CD14-positive monocyte (primary cell): ENCODE data around the gene CLIC3. TPM values are rescaled to one million over a fixed set of nuclear protein-coding genes. Genes with fewer than 3 reads are reported as not detected.

Experiments used
- DNase-seq, 3 donors: peaks; one replicate each; pipeline ENCODE4 v3.0.0-alpha.2; 2011 to 2022
- H2AFZ ChIP-seq: 2 replicates; pipeline ENCODE4 v1.6.0; 2012; ENCODE audit warnings: mild to moderate bottlenecking, low read depth, low read length, inconsistent platforms; ENCODE audit not compliant: insufficient read depth, poor library complexity, severe bottlenecking
- H3K27ac ChIP-seq, 2 donors: 1 replicate in 1 of 2; 2 replicates in 1 of 2; pipeline ENCODE4 v1.5.1; 2012 to 2013; ENCODE audit warnings: low read length in 2 of 2, control low read depth in 1 of 2, inconsistent platforms in 1 of 2, low read depth in 1 of 2, mild to moderate bottlenecking in 1 of 2
- H3K27me3 ChIP-seq, 2 donors: one replicate each; pipeline versions ENCODE4 v1.6.0 to v1.6.1; 2011 to 2013; ENCODE audit warnings: low read length in 2 of 2; ENCODE audit not compliant: control insufficient read depth in 2 of 2, insufficient read depth in 2 of 2
- H3K36me3 ChIP-seq, 2 donors: replicated peaks in 1 of 2; 1 replicate in 1 of 2; 2 replicates in 1 of 2; pipeline versions ENCODE4 v1.5.1 to v1.6.1; 2012 to 2013; ENCODE audit warnings: low read length in 2 of 2, control low read depth in 1 of 2, inconsistent platforms in 1 of 2, mild to moderate bottlenecking in 1 of 2; ENCODE audit not compliant: insufficient read depth in 2 of 2, control insufficient read depth in 1 of 2
- H3K4me1 ChIP-seq, 2 donors: 1 replicate in 1 of 2; 2 replicates in 1 of 2; pipeline versions ENCODE4 v1.5.1 to v1.6.1; 2012 to 2013; ENCODE audit warnings: low read length in 2 of 2, control low read depth in 1 of 2, inconsistent platforms in 1 of 2, mild to moderate bottlenecking in 1 of 2, moderate library complexity in 1 of 2; ENCODE audit not compliant: insufficient read depth in 2 of 2, control insufficient read depth in 1 of 2
- H3K4me2 ChIP-seq: replicated peaks from 2 replicates; pipeline ENCODE3; 2012; ENCODE audit warnings: low read length, moderate library complexity, mild to moderate bottlenecking; ENCODE audit not compliant: poor library complexity, severe bottlenecking; ENCODE audit errors: extremely low read depth
- H3K4me3 ChIP-seq, 3 experiments: fragments of 200-600 bp in 1 of 3; sonication (generic) in 1 of 3; replicated peaks in 1 of 3; 1 replicate in 2 of 3; 2 replicates in 1 of 3; pipeline ENCODE4 v1.5.1; 2011 to 2013; ENCODE audit warnings: low read length in 3 of 3, mild to moderate bottlenecking in 3 of 3, control low read depth in 2 of 3, low read depth in 2 of 3, inconsistent platforms in 1 of 3, moderate library complexity in 1 of 3
- H3K79me2 ChIP-seq: 2 replicates; pipeline ENCODE4 v1.6.0; 2012; ENCODE audit warnings: mild to moderate bottlenecking, control low read depth, inconsistent platforms, low read length, moderate library complexity; ENCODE audit not compliant: insufficient read depth
- H3K9ac ChIP-seq: 2 replicates; pipeline ENCODE4 v1.6.0; 2017; ENCODE audit warnings: low read length, mild to moderate bottlenecking; ENCODE audit not compliant: insufficient read depth, poor library complexity, severe bottlenecking
- H3K9me3 ChIP-seq, 2 donors: replicated peaks in 1 of 2; 1 replicate in 1 of 2; 2 replicates in 1 of 2; pipeline versions ENCODE4 v1.5.1 to v1.6.1; 2012 to 2013; ENCODE audit warnings: low read length in 2 of 2, control low read depth in 1 of 2; ENCODE audit not compliant: control insufficient read depth in 1 of 2, insufficient read depth in 1 of 2
- H4K20me1 ChIP-seq: 2 replicates; pipeline ENCODE4 v1.6.0; 2012; ENCODE audit warnings: mild to moderate bottlenecking, low read length, control low read depth, moderate library complexity; ENCODE audit not compliant: insufficient read depth
- H3K27ac Mint-ChIP-seq, 7 donors: one replicate each; pipeline ENCODE4 v1.8.0; 2020; ENCODE audit warnings: mild to moderate bottlenecking in 7 of 7, mixed read lengths in 7 of 7, moderate library complexity in 6 of 7, inconsistent platforms in 2 of 7
- H3K27me3 Mint-ChIP-seq, 3 donors: one replicate each; pipeline ENCODE4 v1.8.0; 2021 to 2022; ENCODE audit warnings: low read depth in 3 of 3, mild to moderate bottlenecking in 3 of 3, mixed read lengths in 3 of 3, moderate library complexity in 3 of 3, inconsistent platforms in 1 of 3
- H3K36me3 Mint-ChIP-seq, 2 donors: one replicate each; pipeline ENCODE4 v1.8.0; 2020; ENCODE audit warnings: mixed read lengths in 2 of 2, inconsistent platforms in 1 of 2, mild to moderate bottlenecking in 1 of 2
- H3K4me1 Mint-ChIP-seq: one replicate; pipeline ENCODE4 v1.8.0; 2020; ENCODE audit warnings: mild to moderate bottlenecking, mixed read lengths
- H3K4me3 Mint-ChIP-seq, 2 donors: one replicate each; pipeline ENCODE4 v1.8.0; 2020; ENCODE audit warnings: mild to moderate bottlenecking in 2 of 2, mixed read lengths in 2 of 2, moderate library complexity in 1 of 2
- H3K9me3 Mint-ChIP-seq, 7 donors: one replicate each; pipeline ENCODE4 v1.8.0; 2020 to 2022; ENCODE audit warnings: mixed read lengths in 7 of 7, mild to moderate bottlenecking in 6 of 7, moderate library complexity in 6 of 7, inconsistent platforms in 2 of 7
- WGBS: methylation state at CpG from one replicate; pipeline ENCODE4 v1.1.5; 2013; ENCODE audit warnings: missing lambda C conversion rate; ENCODE audit not compliant: insufficient coverage; 5-methylcytosine and 5-hydroxymethylcytosine counted together
- intact Hi-C, 2 donors: fragments of 100-400 bp; cut with micrococcal nuclease; formaldehyde crosslinking; loops; one replicate each; pipeline versions ENCODE4 v1.15.0 to v1.15.1; 2023
- polyA plus RNA-seq, 3 donors: library from polyadenylated mRNA; depleted of rRNA in 1 of 3; unstranded in 2 of 3; stranded (reverse) in 1 of 3; fragments of 300-500 nt in 2 of 3; fragments of >200 nt in 1 of 3; fragmentation: Illumina TruSeq in 2 of 3; gene quantifications; 1 replicate in 2 of 3; 2 replicates in 1 of 3; pipeline ENCODE4 v1.2.3, GENCODE V29; 2012 to 2021
- TF ChIP-seq, protein P1 (sequence below): fragments of 200-600 bp; IDR thresholded peaks from one replicate; pipeline ENCODE4 v1.8.0; 2022; ENCODE audit warnings: antibody characterized with exemption, mild to moderate bottlenecking

The CLIC3 gene
- polyA plus RNA-seq, 3 donors: 0.29 to 0.51 TPM; not detected in 1

- no peak overlapping the region for H3K9ac ChIP-seq
- TF ChIP-seq, protein P1, sequence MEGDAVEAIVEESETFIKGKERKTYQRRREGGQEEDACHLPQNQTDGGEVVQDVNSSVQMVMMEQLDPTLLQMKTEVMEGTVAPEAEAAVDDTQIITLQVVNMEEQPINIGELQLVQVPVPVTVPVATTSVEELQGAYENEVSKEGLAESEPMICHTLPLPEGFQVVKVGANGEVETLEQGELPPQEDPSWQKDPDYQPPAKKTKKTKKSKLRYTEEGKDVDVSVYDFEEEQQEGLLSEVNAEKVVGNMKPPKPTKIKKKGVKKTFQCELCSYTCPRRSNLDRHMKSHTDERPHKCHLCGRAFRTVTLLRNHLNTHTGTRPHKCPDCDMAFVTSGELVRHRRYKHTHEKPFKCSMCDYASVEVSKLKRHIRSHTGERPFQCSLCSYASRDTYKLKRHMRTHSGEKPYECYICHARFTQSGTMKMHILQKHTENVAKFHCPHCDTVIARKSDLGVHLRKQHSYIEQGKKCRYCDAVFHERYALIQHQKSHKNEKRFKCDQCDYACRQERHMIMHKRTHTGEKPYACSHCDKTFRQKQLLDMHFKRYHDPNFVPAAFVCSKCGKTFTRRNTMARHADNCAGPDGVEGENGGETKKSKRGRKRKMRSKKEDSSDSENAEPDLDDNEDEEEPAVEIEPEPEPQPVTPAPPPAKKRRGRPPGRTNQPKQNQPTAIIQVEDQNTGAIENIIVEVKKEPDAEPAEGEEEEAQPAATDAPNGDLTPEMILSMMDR: no peak
- intact Hi-C loops: no loop called here
- Mint-ChIP-seq H3K9me3 (peaks cover 0 to 5% (median 3%) of the 10 kb centered on the region in 7 donors), H3K27ac (no peak overlapping the region), H3K36me3 (no peaks in the 10 kb centered on the region), H3K4me3 (no peak overlapping the region), H3K27me3 (peaks cover 0 to 8% (median 2%) of the 10 kb centered on the region in 3 donors), H3K4me1 (no peaks in the 10 kb centered on the region)
- DNase-seq: no peak
- H3K79me2 ChIP-seq: no peaks in the 10 kb centered on the region
- H2AFZ ChIP-seq: no peak overlapping the region
- H4K20me1 ChIP-seq: no peaks in the 10 kb centered on the region
- no peak overlapping the region for H3K4me2 ChIP-seq
- no peaks in the 10 kb centered on the region for H3K9me3 ChIP-seq
- no peaks in the 10 kb centered on the region for H3K36me3 ChIP-seq
- H3K27me3 ChIP-seq: no peaks in the 10 kb centered on the region
- H3K4me3 ChIP-seq: no peak overlapping the region
- 95% methylated on average over 3 of the region's 4 CpGs for WGBS
- H3K4me1 ChIP-seq: no peaks in the 10 kb centered on the region
- no peak overlapping the region for H3K27ac ChIP-seq
These were observed 39.8 kb downstream of the CLIC3 start for GRCh38 chr9:136956604-136957003.

- Mint-ChIP-seq H3K27me3 (peaks cover 0 to 7% (median 2%) of the 10 kb centered on the region in 3 donors), H3K4me3 (no peak overlapping the region), H3K36me3 (no peaks in the 10 kb centered on the region), H3K4me1 (no peaks in the 10 kb centered on the region), H3K27ac (no peak overlapping the region), H3K9me3 (peaks cover 0 to 5% (median 3%) of the 10 kb centered on the region in 7 donors)
- H3K36me3 ChIP-seq: no peaks in the 10 kb centered on the region
- no peaks in the 10 kb centered on the region for H3K9me3 ChIP-seq
- no peak overlapping the region for H3K4me3 ChIP-seq
- H3K4me1 ChIP-seq: no peaks in the 10 kb centered on the region
- TF ChIP-seq, protein P1: no peak
- WGBS: 92% methylated on average over 9 of the region's 9 CpGs
- H3K27ac ChIP-seq: no peak overlapping the region
- no peaks in the 10 kb centered on the region for H4K20me1 ChIP-seq
- intact Hi-C loops: no loop called here
- H2AFZ ChIP-seq: no peak overlapping the region
- H3K27me3 ChIP-seq: no peaks in the 10 kb centered on the region
- no peak overlapping the region for H3K4me2 ChIP-seq
- no peak for DNase-seq
- H3K79me2 ChIP-seq: no peaks in the 10 kb centered on the region
- no peak overlapping the region for H3K9ac ChIP-seq
These were observed 40.4 kb downstream of the CLIC3 start for GRCh38 chr9:136955943-136956335.
